Urinary bladder (tissue), 4 donors: ENCODE data around the gene TIGD3. TPM values are rescaled to one million over a fixed set of nuclear protein-coding genes. Genes with fewer than 3 reads are reported as not detected.

Experiments
- DNase-seq: peaks from one replicate; pipeline ENCODE4 v3.0.0-alpha.2; 2015; ENCODE audit errors: extremely low spot score
- H3K27ac ChIP-seq: one replicate; pipeline ENCODE4 v1.5.1; 2013; ENCODE audit warnings: low read depth, mild to moderate bottlenecking, moderate library complexity
- H3K36me3 ChIP-seq: one replicate; pipeline ENCODE4 v1.6.1; 2013; ENCODE audit warnings: mild to moderate bottlenecking, moderate library complexity; ENCODE audit not compliant: insufficient read depth
- H3K4me1 ChIP-seq: one replicate; pipeline ENCODE4 v1.6.1; 2013; ENCODE audit warnings: mild to moderate bottlenecking, moderate library complexity; ENCODE audit not compliant: insufficient read depth
- H3K4me3 ChIP-seq: one replicate; pipeline ENCODE4 v1.5.1; 2013; ENCODE audit warnings: low read depth, low read length
- WGBS: extraction: QIAGEN DNeasy Blood & Tissue Kit; methylation state at CpG from one replicate; pipeline ENCODE4 v1.1.7; 2013; 5-methylcytosine and 5-hydroxymethylcytosine counted together
- polyA plus RNA-seq: library from polyadenylated mRNA; stranded (reverse); fragments of 200-250 nt; gene quantifications from one replicate; pipeline ENCODE4 v1.2.3, GENCODE V29; 2013
- total RNA-seq: library from RNA; depleted of rRNA; stranded (reverse); fragments of >200 nt; gene quantifications from one replicate; pipeline ENCODE4 v1.2.3, GENCODE V29; 2014
- donor health status: healthy with polysubstance abuse.
- donor health status: healthy.

Gene TIGD3
- total and polyA plus RNA-seq, 2 donors: 0.11 to 0.16 TPM

GRCh38 chr11:65393513-65394079, 39.0 kb downstream of the TIGD3 start:
- no peak for DNase-seq
- Histone ChIP-seq H3K27ac (no peak overlapping the region), H3K4me1 (no peaks in the 10 kb centered on the region), H3K36me3 (peaks cover 4% of the 10 kb centered on the region), H3K4me3 (no peak overlapping the region)
- WGBS: 87% methylated on average over 17 of the region's 17 CpGs

DNA sequence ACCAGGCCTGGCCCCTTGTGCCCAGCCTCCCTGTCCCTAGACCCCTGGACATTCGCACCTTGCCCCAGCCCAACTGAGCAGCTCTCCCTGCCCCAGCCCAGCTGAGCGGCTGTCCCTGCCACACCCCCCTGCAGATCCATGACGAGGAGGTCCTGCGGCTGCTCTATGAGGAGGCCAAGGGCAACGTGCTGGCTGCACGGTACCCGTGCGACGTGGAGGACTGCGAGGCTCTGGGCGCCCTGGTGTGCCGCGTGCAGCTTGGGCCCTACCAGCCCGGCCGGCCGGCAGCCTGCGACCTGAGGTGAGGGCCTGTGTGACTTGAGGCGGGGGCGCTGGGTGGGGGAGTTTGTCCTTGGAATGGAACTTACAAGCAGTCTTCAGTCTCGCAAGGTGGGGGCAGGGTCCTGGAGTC, 39.6 kb downstream of the TIGD3 start:
- 93% methylated on average over 20 of the region's 20 CpGs for WGBS
- Histone ChIP-seq H3K4me3 (no peak overlapping the region), H3K4me1 (no peaks in the 10 kb centered on the region), H3K36me3 (peaks cover 5% of the 10 kb centered on the region), H3K27ac (no peak overlapping the region)
- DNase-seq: no peak

- peaks cover 10% of the 10 kb centered on the region for H3K36me3 ChIP-seq
- no peak overlapping the region for H3K4me3 ChIP-seq
- 91% methylated on average over 15 of the region's 15 CpGs for WGBS
- no peak overlapping the region for H3K27ac ChIP-seq
- DNase-seq: no peak
- no peaks in the 10 kb centered on the region for H3K4me1 ChIP-seq
These were observed 41.5 kb downstream of the TIGD3 start for GRCh38 chr11:65395961-65396530.

DNA sequence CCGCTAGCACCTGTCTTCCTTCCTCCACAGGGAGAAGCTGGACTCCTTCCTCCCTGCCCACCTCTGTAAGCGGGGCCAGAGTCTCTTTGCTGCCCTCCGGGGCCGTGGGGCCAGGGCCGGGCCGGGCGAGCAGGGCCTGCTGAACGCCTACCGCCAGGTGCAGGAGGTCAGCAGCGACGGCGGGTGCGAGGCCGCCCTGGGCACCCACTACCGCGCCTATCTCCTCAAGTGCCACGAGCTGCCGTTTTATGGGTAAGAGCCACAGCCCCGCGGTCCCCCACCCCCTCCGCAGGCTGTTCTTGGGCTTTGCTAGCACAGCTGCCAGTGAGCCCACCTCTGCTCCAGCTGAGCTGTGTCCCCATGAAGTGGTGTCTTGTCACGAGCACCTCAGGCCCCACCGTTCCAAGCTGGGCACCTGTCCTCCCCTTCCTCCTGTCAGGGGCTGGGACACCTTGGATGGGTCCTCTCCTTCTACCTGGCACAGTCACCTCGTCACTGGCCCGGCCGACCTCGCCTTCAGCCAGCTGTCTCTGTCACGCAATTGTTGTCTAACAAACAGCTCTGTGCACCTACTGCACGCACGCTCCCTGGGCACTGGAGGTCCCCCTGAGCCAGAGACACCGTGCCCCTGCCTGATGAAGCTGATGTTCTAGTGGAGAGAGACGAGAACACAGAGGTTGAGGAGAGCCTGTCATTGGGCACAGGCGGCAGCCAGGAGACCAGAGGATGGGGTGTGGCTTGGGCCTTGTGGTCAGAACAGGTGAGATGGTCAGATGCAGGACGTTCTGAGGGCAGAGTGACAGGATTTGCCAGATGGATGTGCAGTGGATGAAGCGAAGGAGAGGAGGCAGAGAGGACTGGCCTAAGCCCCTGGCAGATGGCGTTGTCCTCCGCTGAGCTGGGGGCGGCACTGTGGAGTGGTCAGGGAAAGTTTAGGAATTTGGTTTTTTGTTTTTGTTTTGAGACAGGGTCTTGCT, 42.5 kb downstream of the TIGD3 start:
- WGBS: 93% methylated on average over 38 of the region's 38 CpGs
- Histone ChIP-seq H3K4me3 (no peak overlapping the region), H3K27ac (no peak overlapping the region), H3K4me1 (no peaks in the 10 kb centered on the region), H3K36me3 (peaks cover 10% of the 10 kb centered on the region)
- DNase-seq: no peak

DNA sequence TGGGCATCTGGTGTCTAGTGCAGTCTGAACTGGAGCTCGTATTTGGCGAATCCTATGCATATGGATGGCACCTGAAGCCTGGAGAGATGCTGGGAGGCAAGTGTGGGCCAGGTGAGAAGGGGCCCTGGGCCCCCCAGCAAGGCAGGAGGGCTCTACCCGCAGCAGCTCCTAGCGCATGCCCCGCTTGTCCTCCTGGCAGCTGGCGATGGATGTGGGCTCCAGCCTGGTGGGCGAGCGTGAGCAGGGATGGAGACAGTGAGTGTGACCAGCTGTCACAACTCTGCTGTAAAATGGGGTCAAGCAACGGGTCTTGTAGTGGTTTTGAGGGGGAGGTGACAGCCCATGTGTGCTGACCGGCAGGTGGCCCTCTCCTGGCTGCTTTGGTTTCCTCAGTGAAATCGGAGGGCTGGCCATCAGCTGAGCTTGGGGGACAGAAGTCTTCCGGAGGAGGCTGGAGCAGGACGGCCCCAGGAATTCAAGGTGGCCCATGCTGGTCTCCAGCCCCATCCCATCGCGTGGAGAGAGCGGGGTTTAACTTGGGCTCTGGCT, 43.9 kb downstream of the TIGD3 start:
- WGBS: 79% methylated on average over 16 of the region's 16 CpGs
- H3K27ac ChIP-seq: no peak overlapping the region
- H3K4me3 ChIP-seq: no peak overlapping the region
- DNase-seq: no peak
- peaks cover 10% of the 10 kb centered on the region for H3K36me3 ChIP-seq
- H3K4me1 ChIP-seq: no peaks in the 10 kb centered on the region

GRCh38 chr11:65399249-65399648, 44.7 kb downstream of the TIGD3 start:
- Histone ChIP-seq H3K27ac (no peak overlapping the region), H3K36me3 (peaks cover 10% of the 10 kb centered on the region), H3K4me1 (no peaks in the 10 kb centered on the region), H3K4me3 (no peak overlapping the region)
- 92% methylated on average over 13 of the region's 13 CpGs for WGBS
- no peak for DNase-seq

- Histone ChIP-seq H3K27ac (no peak overlapping the region), H3K4me1 (no peaks in the 10 kb centered on the region), H3K36me3 (peaks cover 10% of the 10 kb centered on the region), H3K4me3 (no peak overlapping the region)
- no peak for DNase-seq
- WGBS: 93% methylated on average over 10 of the region's 10 CpGs
These were observed 45.3 kb downstream of the TIGD3 start for GRCh38 chr11:65399845-65400244.

DNA sequence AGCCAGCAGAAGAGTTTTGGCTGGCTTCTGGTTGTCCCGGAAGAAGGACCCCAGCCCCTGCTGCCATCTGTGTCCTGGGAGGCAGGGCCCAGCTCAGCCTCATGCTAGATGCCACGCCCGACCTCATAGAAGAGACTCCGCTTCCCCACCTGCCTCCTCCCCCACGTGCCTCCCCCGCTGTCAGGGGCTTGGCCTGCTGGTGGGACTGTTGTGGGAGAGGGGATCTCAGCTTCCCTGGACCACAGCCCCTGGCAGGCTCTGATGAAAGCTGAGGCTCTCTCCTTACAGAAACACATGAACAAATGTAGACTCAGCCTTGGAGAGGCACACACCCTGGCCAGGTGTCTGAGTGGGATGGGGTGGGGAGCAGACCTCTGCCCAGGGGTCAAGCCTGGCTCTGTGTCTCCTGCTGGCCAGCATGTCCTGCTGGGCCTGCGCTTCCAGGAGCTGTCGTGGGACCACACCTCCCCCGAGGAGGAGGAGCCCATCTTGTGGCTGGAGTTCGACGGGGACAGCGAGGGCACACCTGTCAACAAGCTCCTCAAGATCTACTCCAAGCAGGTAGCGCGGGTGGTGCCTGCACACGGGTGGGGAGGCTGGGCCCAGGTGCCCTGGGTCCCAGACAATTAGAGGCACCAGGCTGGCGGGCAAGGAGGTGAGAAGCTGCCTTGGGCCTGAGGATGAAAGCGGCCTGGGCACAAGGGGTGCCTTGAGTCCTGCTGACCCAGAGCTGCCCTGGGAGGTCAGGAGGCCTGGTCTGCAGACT, 45.9 kb downstream of the TIGD3 start:
- Histone ChIP-seq H3K4me1 (no peaks in the 10 kb centered on the region), H3K36me3 (peaks cover 12% of the 10 kb centered on the region), H3K27ac (no peak overlapping the region), H3K4me3 (no peak overlapping the region)
- DNase-seq: no peak
- 82% methylated on average over 17 of the region's 17 CpGs for WGBS

DNA sequence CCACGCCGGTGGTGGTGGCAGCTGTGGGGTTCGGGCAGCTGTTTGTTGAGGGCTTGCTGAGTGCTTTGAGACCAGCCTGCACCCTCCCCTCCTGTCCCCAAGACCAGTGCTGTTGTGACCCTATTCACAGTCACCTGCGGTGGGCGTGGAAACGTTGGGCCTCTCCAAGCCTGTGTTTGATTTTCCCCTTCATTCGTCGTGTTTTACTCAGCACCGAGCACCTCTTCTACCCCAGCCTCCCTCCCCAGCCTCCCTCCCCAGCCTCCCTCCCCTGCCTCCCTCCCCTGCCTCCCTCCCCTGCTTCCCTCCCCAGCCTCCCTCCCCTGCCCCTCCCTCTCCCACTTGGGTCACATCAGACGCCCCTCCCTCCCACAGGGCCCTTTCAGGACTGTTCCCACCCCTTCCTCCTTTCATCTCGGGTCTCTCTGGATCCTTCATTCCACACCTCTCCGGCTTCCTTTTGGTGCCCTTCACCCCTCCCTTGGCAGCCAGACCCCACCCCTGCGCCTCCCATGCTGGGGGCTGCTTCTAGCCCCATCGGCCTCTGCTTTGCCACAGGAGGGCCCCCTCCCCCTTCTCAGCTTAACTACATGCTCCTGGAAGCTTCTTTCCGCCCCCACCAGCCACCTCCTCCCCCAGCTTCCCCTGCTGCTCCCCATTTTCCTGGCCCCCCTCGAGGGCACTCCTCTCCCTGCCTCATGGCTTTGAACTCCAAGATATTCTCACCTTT, 46.7 kb downstream of the TIGD3 start:
- H3K27ac ChIP-seq: no peak overlapping the region
- WGBS: 80% methylated on average over 16 of the region's 16 CpGs
- no peaks in the 10 kb centered on the region for H3K4me1 ChIP-seq
- no peak for DNase-seq
- H3K36me3 ChIP-seq: peaks cover 12% of the 10 kb centered on the region
- no peak overlapping the region for H3K4me3 ChIP-seq

DNA sequence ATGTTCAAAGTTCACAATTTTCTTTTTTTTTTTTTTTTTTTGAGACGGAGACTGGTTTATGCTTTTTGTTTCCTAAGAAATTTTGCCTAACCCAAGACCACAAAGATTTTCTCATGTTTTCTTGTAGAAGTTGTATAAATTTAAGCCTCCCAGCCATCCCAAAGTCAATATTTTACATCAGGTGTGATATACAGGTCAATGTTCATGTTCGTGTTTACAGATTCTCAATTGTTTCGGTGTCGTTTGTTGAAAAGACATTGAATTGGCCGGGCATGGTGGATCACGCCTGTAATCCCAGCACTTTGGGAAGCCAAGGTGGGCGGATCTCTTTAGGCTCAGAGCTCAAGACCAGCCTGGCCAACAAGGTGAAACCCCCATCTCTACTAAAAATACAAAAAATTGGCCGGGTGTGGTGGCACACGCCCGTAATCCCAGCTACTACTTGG, 47.3 kb downstream of the TIGD3 start:
- 87% methylated on average over 10 of the region's 10 CpGs for WGBS

DNA sequence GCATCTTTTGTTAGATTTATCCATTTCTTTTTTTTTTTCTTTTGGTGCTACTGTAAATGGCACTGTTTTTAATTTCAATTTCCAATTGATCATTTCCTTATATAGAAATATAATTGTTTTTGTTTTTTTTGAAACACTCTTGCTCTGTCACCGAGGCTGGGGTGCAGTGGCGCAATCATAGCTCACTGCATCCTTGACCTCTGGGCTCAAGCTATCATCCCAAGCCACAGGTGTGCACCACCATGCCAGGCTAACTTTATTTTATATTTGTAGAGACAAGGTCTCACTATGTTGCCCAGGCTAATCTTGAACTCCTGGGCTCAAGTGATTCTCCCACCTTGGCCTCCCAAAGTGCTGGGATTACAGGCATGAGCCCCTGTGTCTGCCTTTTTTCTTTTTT, 48.2 kb downstream of the TIGD3 start:
- Histone ChIP-seq H3K36me3 (peaks cover 8% of the 10 kb centered on the region), H3K4me3 (no peak overlapping the region), H3K27ac (no peak overlapping the region), H3K4me1 (no peaks in the 10 kb centered on the region)
- WGBS: 86% methylated on average over 2 of the region's 2 CpGs
- no peak for DNase-seq

More for the DNA sequence above, 47.3 kb downstream of the TIGD3 start:
- no peak for DNase-seq
- Histone ChIP-seq H3K4me1 (no peaks in the 10 kb centered on the region), H3K36me3 (peaks cover 12% of the 10 kb centered on the region), H3K4me3 (no peak overlapping the region), H3K27ac (no peak overlapping the region)

- H3K36me3 ChIP-seq: peaks cover 7% of the 10 kb centered on the region
- H3K27ac ChIP-seq: no peak overlapping the region
- no peaks in the 10 kb centered on the region for H3K4me1 ChIP-seq
- DNase-seq: no peak
- no peak overlapping the region for H3K4me3 ChIP-seq
- WGBS: 75% methylated on average over 12 of the region's 12 CpGs
These were observed 49.1 kb downstream of the TIGD3 start for GRCh38 chr11:65403607-65404121.
